ENCODE measurements around the gene ZBTB45.

DNA sequence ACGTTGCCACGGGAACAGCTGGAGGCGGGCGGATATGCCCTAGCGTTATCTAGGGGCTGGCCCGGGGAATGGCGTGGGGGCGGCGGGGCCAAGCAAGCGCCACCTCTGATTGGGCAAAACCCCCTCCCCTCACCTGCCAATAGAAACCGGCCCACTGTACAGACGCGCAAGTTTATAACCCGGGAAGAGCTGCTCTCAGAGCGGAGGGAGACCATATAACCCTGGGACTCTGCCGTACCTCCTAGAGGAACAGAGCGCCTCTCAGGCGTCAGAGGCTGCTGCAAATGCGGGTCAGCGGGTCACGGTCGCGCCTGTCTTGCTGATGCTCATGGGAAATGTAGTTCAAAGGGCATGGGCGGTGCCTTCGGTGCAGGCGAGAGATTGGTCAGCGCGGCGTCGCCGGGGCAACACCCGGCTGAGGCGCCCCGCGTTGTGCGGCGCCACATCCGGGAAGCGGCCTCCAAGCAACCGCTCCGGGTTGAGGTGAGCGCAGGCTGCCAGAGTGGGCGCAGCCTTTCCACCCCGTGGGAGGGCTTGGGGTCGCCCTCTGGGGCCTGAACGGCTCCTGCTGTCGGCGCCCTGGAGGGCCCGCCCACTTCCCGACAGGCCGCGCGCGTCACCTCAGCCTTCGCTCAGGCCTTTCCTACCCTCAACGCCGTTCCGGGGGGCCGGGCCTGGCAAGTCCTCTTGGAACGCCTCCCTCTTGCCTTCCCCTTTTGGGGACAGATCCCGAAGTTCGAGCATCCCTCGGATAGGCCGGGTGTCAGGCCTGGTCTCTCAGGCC, 43.7 kb downstream of the ZBTB45 start, which contains the start of gene ZNF446:
- TF ChIP-seq PPARA (CRISPR knock-in tag; IDR thresholded peaks at IDR 0.05; ENCODE audit: borderline replicate concordance) (no peak), ZFP30 (CRISPR knock-in tag; IDR thresholded peaks at IDR 0.05) (no peak), CSDC2 (CRISPR knock-in tag; IDR thresholded peaks at IDR 0.05) (no peak), ARNTL (CRISPR knock-in tag; IDR thresholded peaks at IDR 0.05; ENCODE audit: borderline replicate concordance, low read depth) (no peak), SNAI2 (CRISPR knock-in tag; IDR thresholded peaks at IDR 0.05) (no peak), ZC3H10 (CRISPR knock-in tag; IDR thresholded peaks at IDR 0.05) (no peak), ISL1 (CRISPR knock-in tag; IDR thresholded peaks at IDR 0.05) (no peak), ZNF70 (CRISPR knock-in tag; IDR thresholded peaks at IDR 0.05) (peak; percentile 44; the same call in 1 of the 2 replicates), ZFP3 (CRISPR knock-in tag; IDR thresholded peaks at IDR 0.05) (no peak), OSR1 (CRISPR knock-in tag; IDR thresholded peaks at IDR 0.05) (no peak), TOX (CRISPR knock-in tag; IDR thresholded peaks at IDR 0.05; ENCODE audit: borderline replicate concordance) (no peak)
- TF ChIP-seq, protein P1, sequence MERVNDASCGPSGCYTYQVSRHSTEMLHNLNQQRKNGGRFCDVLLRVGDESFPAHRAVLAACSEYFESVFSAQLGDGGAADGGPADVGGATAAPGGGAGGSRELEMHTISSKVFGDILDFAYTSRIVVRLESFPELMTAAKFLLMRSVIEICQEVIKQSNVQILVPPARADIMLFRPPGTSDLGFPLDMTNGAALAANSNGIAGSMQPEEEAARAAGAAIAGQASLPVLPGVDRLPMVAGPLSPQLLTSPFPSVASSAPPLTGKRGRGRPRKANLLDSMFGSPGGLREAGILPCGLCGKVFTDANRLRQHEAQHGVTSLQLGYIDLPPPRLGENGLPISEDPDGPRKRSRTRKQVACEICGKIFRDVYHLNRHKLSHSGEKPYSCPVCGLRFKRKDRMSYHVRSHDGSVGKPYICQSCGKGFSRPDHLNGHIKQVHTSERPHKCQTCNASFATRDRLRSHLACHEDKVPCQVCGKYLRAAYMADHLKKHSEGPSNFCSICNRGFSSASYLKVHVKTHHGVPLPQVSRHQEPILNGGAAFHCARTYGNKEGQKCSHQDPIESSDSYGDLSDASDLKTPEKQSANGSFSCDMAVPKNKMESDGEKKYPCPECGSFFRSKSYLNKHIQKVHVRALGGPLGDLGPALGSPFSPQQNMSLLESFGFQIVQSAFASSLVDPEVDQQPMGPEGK (CRISPR knock-in tag; IDR thresholded peaks at IDR 0.05; ENCODE audit: borderline replicate concordance): no peak

All from SK-N-SH treated with all-trans-retinoic acid at 6 μM for 48 hours (cell line).